Measurements from ENCODE around the gene C11orf24. TPM values are rescaled to one million over a fixed set of nuclear protein-coding genes. Genes with fewer than 3 reads are reported as not detected.
A peak's percentile ranks its signal among the peaks of the same experiment; 100 is the strongest.

The C11orf24 gene
- total RNA-seq, 2 donors from 2014 or later, result 37.9 to 63.0 TPM

DNA sequence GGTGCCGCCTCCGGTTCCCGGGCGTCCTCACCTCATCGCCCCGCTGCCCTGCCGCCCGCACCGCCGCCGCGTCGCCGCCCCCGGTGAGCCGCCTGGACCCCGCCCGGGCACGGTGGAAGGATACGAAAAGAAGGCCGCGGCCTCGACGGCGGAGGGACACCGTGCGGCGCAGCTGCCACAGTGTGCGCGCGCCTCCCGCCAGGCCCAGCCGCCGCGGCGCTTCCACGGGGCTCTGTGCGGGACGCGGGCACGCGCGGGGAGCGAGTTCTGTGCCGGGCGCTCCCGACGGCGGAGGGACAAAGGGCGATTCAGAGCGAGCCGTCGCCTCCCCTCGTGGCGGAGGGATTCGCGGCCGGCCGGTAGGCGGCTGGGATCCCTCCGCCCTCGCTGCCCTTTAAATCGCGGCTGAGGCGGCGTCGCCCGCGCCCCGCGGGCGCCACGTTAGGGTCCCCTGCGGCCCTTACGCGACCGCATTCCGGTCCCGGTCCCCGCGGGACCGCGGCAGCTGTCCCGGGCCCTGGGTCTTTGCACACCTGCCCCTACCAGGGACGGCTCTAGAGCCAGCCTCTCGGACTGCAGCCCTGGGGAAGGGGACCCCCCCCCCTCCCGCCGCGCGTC is 58.1 kb downstream of the C11orf24 start:
- Histone ChIP-seq H3K9me3 (no peaks in the 10 kb centered on the region), H3K4me1 (ENCODE audit: control insufficient read depth in 1 of 2, low read depth in 2 of 2) (peaks cover 17 to 51% of the 10 kb centered on the region in 2 donors), H3K27ac (peak overlapping the region; percentile 97 to 98), H3K36me3 (no peaks in the 10 kb centered on the region), H3K27me3 (replicated peaks; ENCODE audit: insufficient read depth) (no peaks in the 10 kb centered on the region), H3K4me3 (peak overlapping the region; percentile 79)
- peak; percentile 35 for DNase-seq (ENCODE audit: low spot score)
- peak; percentile 45 for ATAC-seq (ENCODE audit: insufficient number of reproducible peaks, low FRiP score, low read depth)
- TF ChIP-seq, protein P1, sequence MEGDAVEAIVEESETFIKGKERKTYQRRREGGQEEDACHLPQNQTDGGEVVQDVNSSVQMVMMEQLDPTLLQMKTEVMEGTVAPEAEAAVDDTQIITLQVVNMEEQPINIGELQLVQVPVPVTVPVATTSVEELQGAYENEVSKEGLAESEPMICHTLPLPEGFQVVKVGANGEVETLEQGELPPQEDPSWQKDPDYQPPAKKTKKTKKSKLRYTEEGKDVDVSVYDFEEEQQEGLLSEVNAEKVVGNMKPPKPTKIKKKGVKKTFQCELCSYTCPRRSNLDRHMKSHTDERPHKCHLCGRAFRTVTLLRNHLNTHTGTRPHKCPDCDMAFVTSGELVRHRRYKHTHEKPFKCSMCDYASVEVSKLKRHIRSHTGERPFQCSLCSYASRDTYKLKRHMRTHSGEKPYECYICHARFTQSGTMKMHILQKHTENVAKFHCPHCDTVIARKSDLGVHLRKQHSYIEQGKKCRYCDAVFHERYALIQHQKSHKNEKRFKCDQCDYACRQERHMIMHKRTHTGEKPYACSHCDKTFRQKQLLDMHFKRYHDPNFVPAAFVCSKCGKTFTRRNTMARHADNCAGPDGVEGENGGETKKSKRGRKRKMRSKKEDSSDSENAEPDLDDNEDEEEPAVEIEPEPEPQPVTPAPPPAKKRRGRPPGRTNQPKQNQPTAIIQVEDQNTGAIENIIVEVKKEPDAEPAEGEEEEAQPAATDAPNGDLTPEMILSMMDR (IDR thresholded peaks at IDR 0.05), result no peak

GRCh38 chr11:68213135-68213515 is 58.6 kb downstream of the C11orf24 start, which contains the start of gene KMT5B:
TSS of gene KMT5B (minus strand) at chr11:68213296. CDS start at chr11:68190076, 23,220 bp downstream.
- TF ChIP-seq, protein P1 (IDR thresholded peaks at IDR 0.05), result no peak
- peak within 1 kb of the TSS; percentile 97 to 98 for H3K27ac ChIP-seq
- H3K4me3 ChIP-seq, result peak within 1 kb of the TSS; percentile 95
- DNase-seq (ENCODE audit: low spot score), result no peak
- ATAC-seq (ENCODE audit: insufficient number of reproducible peaks, low FRiP score, low read depth), result no peak
- peaks cover 19 to 53% of the 10 kb centered on the region in 2 donors for H3K4me1 ChIP-seq (ENCODE audit: control insufficient read depth in 1 of 2, low read depth in 2 of 2)
- no peaks in the 10 kb centered on the region for H3K9me3 ChIP-seq
- no peaks in the 10 kb centered on the region for H3K27me3 ChIP-seq (replicated peaks; ENCODE audit: insufficient read depth)
- H3K36me3 ChIP-seq, result no peaks in the 10 kb centered on the region

- DNase-seq (ENCODE audit: low spot score) (no peak), ATAC-seq (ENCODE audit: insufficient number of reproducible peaks, low FRiP score, low read depth) (peak; percentile 9)
- Histone ChIP-seq H3K4me3 (peak overlapping the region; percentile 95), H3K9me3 (no peaks in the 10 kb centered on the region), H3K27ac (peak overlapping the region; percentile 97 to 98), H3K27me3 (replicated peaks; ENCODE audit: insufficient read depth) (no peaks in the 10 kb centered on the region), H3K36me3 (no peaks in the 10 kb centered on the region), H3K4me1 (ENCODE audit: control insufficient read depth in 1 of 2, low read depth in 2 of 2) (peaks cover 19 to 53% of the 10 kb centered on the region in 2 donors)
- TF ChIP-seq, protein P1 (IDR thresholded peaks at IDR 0.05), result peak; percentile 12
Observed at GRCh38 chr11:68212421-68213134, 59.2 kb downstream of the C11orf24 start.

GRCh38 chr11:68211546-68211945 is 60.2 kb downstream of the C11orf24 start:
- Histone ChIP-seq H3K4me3 (peak overlapping the region; percentile 95), H3K4me1 (ENCODE audit: control insufficient read depth in 1 of 2, low read depth in 2 of 2) (peaks cover 21 to 57% of the 10 kb centered on the region in 2 donors), H3K27me3 (replicated peaks; ENCODE audit: insufficient read depth) (no peaks in the 10 kb centered on the region), H3K9me3 (no peaks in the 10 kb centered on the region), H3K36me3 (no peaks in the 10 kb centered on the region), H3K27ac (no peak overlapping the region)
- TF ChIP-seq, protein P1 (IDR thresholded peaks at IDR 0.05), result no peak
- no peak for ATAC-seq (ENCODE audit: insufficient number of reproducible peaks, low FRiP score, low read depth)
- no peak for DNase-seq (ENCODE audit: low spot score)

Other genes starting within 250 kb of the C11orf24 start
- 10 to 100 TPM; 85.8 to 96.5 TPM for gene NDUFS8, start 241.3 kb downstream of the C11orf24 start, total RNA-seq
- gene TCIRG1, start 232.9 kb downstream of the C11orf24 start, total RNA-seq, result 100 to 1,000 TPM; 167 to 281 TPM
- gene CHKA, start 150.6 kb downstream of the C11orf24 start, total RNA-seq, result 10 to 100 TPM; 12.5 to 22.2 TPM
- 10 to 100 TPM; 20.7 to 29.8 TPM for gene KMT5B, start 58.7 kb downstream of the C11orf24 start, total RNA-seq
- 10 to 100 TPM; 67.2 to 99.1 TPM for gene LRP5, start 40.6 kb upstream of the C11orf24 start, total RNA-seq
- gene PPP6R3, start 188.8 kb upstream of the C11orf24 start, total RNA-seq, result 100 to 1,000 TPM in 1 of 2 donors, 10 to 100 TPM in 1; 75.4 to 166 TPM